HG02870 (cell line): ENCODE results near the gene OTOG.

Source experiments
- ATAC-seq: cut with Tn5 transposase; IDR thresholded peaks from one replicate; pipeline ENCODE4 v1.9.1; 2021; ENCODE audit warnings: mild to moderate bottlenecking, moderate library complexity; ENCODE audit not compliant: unreplicated experiment

Gene OTOG

GRCh38 chr11:17581036-17581731 is 34.1 kb downstream of the OTOG start:
- ATAC-seq: no peak

GRCh38 chr11:17581732-17582053 is 34.6 kb downstream of the OTOG start:
- no peak for ATAC-seq

- ATAC-seq: no peak
Observed at GRCh38 chr11:17585911-17586695, 39.0 kb downstream of the OTOG start.

GRCh38 chr11:17588166-17588565 is 41.1 kb downstream of the OTOG start:
- ATAC-seq: no peak

GRCh38 chr11:17588721-17589120 is 41.7 kb downstream of the OTOG start:
- no peak for ATAC-seq

GRCh38 chr11:17590463-17590862 is 43.4 kb downstream of the OTOG start:
- ATAC-seq: no peak

- ATAC-seq: no peak
Observed at GRCh38 chr11:17591293-17591692, 44.2 kb downstream of the OTOG start.

- no peak for ATAC-seq
Observed at GRCh38 chr11:17593466-17594245, 46.6 kb downstream of the OTOG start.

GRCh38 chr11:17594686-17595192 is 47.7 kb downstream of the OTOG start:
- ATAC-seq: no peak

- ATAC-seq: no peak
Observed at GRCh38 chr11:17595526-17596309, 48.7 kb downstream of the OTOG start.

- ATAC-seq: no peak
Observed at GRCh38 chr11:17596310-17596669, 49.2 kb downstream of the OTOG start.

GRCh38 chr11:17596711-17597110 is 49.7 kb downstream of the OTOG start:
- ATAC-seq: no peak

GRCh38 chr11:17597770-17598169 is 50.7 kb downstream of the OTOG start:
- no peak for ATAC-seq

GRCh38 chr11:17598700-17599459 is 51.8 kb downstream of the OTOG start:
- ATAC-seq: peak; percentile 81

- no peak for ATAC-seq
Observed at GRCh38 chr11:17599460-17599925, 52.4 kb downstream of the OTOG start.

- ATAC-seq: no peak
Observed at GRCh38 chr11:17600316-17601255, 53.5 kb downstream of the OTOG start.

- ATAC-seq: no peak
Observed at GRCh38 chr11:17601256-17601671, 54.2 kb downstream of the OTOG start.

- ATAC-seq: no peak
Observed at GRCh38 chr11:17601676-17602075, 54.6 kb downstream of the OTOG start.
